GM12874 (cell line): ENCODE data around the gene ARL5C.

Experiments used
- TF ChIP-seq, protein P1 (sequence below): IDR thresholded peaks from 2 replicates; pipeline ENCODE4 v1.5.1; 2011; ENCODE audit warnings: low read depth, mild to moderate bottlenecking, control low read depth, low read length, moderate library complexity; ENCODE audit not compliant: insufficient read depth

The ARL5C gene

DNA sequence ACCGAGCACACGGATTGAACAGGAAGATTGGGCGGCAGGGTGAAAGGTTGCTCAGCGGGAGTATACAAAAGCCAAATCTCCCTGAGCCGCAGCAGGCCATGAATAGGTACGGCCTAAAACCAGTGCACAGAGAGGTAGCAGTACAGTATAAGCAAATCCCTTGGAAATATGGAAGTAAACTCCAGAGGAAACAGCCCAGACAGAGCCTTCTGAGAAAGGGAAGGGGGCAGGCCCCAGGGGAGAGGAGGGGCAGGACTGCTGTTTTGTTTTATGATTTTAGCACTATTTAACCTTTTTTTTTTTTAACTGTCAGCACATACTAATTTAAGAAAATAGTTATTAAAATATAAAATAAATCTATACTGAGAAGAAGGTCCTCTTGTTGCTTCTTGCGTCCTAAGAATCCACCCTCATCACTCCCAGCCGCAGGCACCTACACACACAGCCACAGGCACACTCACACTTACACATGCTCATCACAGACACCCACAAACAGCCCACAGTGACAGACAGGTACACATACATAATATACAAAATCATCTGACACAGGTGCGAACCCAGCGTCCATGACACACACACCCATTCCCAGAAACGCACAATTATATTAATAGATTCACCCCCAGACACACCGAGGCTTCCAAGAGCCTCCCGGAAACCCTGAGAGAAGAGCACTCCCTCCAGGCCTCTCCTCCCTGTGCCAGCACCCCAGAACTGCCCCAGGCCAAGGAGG is 27.4 kb downstream of the ARL5C start:
- TF ChIP-seq, protein P1, sequence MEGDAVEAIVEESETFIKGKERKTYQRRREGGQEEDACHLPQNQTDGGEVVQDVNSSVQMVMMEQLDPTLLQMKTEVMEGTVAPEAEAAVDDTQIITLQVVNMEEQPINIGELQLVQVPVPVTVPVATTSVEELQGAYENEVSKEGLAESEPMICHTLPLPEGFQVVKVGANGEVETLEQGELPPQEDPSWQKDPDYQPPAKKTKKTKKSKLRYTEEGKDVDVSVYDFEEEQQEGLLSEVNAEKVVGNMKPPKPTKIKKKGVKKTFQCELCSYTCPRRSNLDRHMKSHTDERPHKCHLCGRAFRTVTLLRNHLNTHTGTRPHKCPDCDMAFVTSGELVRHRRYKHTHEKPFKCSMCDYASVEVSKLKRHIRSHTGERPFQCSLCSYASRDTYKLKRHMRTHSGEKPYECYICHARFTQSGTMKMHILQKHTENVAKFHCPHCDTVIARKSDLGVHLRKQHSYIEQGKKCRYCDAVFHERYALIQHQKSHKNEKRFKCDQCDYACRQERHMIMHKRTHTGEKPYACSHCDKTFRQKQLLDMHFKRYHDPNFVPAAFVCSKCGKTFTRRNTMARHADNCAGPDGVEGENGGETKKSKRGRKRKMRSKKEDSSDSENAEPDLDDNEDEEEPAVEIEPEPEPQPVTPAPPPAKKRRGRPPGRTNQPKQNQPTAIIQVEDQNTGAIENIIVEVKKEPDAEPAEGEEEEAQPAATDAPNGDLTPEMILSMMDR = no peak

DNA sequence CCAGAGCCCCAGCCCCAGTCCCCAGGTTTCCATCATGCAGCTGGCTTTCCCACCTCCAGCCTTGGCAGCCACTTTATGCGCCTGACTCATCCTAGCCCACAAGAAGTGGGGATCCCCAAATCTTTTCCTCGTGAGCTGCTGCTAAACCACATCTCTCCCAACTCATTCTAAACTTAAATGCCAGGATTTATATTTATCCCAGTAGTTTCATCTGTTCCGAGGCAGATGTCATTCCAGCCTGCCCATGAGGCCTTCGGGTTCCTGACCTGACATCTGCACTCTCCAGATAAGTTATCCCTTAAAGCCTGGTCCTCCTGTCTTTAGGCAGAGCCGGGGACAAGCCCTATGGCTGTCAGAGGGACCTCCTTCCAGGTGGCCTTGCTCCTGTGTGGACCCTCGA is 31.1 kb downstream of the ARL5C start:
- TF ChIP-seq, protein P1 = no peak

DNA sequence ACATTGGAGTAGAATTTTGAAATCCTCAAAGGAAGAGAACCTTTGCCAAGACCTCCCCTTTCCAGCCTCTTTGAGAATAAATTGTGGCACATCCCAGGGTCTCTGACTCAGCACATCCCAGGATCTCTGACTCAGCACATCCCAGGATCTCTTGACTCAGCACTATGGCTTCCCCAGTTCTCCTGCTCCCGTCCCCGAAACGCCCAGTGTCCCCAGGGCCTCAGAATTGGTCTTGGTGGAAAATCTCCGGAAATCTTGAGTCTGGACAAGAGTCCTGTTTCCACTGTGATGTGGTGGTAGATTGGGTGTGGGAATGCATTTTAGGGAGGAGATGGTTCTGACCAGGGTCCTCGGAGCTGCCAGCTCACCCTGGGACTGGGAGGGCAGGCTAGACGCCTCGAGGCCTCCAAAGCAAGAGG is 33.8 kb downstream of the ARL5C start:
- TF ChIP-seq, protein P1 = no peak

DNA sequence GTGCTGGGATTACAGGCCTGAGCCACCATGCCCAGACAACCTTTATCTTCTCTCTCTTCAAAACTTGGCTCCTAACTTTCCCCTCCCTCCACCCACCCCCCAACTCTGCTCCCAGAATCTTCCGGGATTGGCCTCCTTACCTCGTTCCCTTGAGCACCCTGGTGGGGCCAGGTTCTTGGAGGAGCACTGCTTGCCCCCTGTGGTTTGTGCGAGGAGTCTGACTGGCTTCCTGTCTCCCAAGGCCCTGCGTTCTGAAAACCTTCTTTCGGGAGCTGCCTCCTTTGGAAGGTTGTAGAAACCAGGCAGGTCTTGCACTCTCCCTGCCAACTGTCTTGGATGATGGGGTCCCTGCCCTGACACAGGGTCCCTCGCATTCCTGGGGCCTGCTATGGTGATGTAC is 34.3 kb downstream of the ARL5C start:
- TF ChIP-seq, protein P1 = no peak

DNA sequence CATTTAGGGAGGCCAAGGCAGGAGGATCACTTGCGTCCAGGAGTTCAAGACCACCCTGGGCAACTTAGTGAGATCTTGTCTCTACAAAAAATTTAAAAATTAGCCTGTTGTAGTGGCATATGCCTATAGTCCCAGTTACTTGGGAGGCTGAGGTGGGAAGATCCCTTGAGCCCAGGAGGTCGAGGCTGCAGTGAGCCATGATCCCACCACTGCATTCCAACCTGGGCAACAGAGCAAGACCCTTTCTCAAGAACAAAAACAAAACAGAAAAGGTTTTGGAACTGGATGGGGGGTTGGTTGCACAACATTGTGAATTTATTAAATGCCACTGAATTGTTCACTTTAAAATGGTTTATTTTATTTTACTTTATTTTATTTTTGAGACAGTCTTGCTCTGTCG is 35.8 kb downstream of the ARL5C start:
- TF ChIP-seq, protein P1 = no peak

DNA sequence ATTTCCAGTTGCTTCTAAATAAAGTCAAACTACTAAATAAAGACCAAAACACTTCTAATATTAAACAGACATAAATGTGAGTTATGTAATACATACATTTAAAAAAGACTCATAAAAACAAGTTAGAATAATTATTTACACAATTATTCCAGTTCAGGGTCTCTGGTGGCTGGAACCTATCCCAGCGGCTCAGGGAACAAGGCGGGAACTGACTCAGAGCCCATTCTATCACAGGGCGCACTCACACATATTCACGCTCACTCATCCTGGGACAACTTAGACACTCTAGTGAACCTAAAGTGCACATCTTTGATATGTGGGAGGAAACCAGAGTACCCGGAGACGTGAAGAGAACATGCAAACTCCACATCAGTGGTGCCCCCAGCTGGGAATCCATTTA is 39.5 kb downstream of the ARL5C start:
- TF ChIP-seq, protein P1 = no peak

DNA sequence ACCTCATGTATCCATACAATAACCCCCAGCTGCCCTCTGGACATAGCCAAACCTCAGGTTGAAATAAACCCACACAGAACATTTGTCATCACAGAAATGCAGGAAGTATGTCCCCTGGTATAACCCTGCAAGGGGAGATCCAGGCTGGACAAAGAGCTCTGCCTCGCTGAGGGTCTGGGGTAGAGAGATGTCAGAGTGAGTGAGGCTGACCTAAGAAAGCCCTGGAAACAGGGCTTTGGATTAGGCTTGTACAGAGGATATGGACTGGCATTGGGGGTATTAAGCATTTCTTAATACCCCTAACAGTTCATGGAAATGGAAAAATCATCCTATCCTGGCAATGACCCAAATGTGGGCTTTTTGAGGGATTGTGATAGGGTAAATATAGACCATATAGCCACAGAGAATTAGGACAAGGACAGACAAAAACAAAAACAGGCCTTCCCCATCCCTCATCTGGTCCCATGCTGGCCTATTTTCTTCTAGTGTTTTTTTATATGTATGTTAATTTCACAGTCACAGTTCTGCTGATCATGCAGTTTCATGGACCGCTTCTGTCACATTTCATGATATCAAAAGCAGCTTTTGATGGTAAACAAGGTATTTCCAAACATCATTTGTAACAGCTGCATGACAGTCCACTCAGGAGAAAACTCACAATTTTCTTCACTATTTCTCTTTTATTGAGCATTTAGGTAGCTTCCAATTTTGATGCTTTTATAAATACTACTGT is 40.7 kb downstream of the ARL5C start:
- TF ChIP-seq, protein P1 = no peak
